GM23338 (cell line): Measurements from ENCODE around the gene METTL21C. TPM values are rescaled to one million over a fixed set of nuclear protein-coding genes. Genes with fewer than 3 reads are reported as not detected.

ENCODE experiments used
- ATAC-seq: fragments of 200-7000 bp; cut with Tn5 transposase; 3 replicates; pipeline ENCODE4 v1.9.1; 2020
- DNase-seq: peaks from one replicate; pipeline ENCODE4 v3.0.0-alpha.2; 2015; ENCODE audit warnings: low spot score
- H2AFZ ChIP-seq: fragments of 200-600 bp; sonication (generic); 2 replicates; pipeline ENCODE4 v1.8.0; 2016; ENCODE audit warnings: antibody characterized with exemption, mild to moderate bottlenecking, moderate library complexity
- H3F3A ChIP-seq: fragments of 200-600 bp; sonication (generic); replicated peaks from 2 replicates; pipeline ENCODE4 v1.8.0; 2017; ENCODE audit warnings: antibody characterized with exemption, mixed run types, low read depth
- H3K27ac ChIP-seq: fragments of 200-600 bp; sonication (generic); 2 replicates; pipeline ENCODE4 v1.6.1; 2016; ENCODE audit warnings: low read depth
- H3K27me3 ChIP-seq: fragments of 200-600 bp; sonication (generic); 2 replicates; pipeline ENCODE4 v1.8.0; 2016; ENCODE audit warnings: mild to moderate bottlenecking, mixed run types, moderate library complexity; ENCODE audit not compliant: insufficient read depth
- H3K36me3 ChIP-seq: fragments of 200-600 bp; sonication (generic); 2 replicates; pipeline ENCODE4 v1.8.0; 2016; ENCODE audit warnings: mild to moderate bottlenecking; ENCODE audit not compliant: insufficient read depth
- H3K4me1 ChIP-seq: fragments of 200-600 bp; sonication (generic); 2 replicates; pipeline ENCODE4 v1.8.0; 2016; ENCODE audit warnings: mild to moderate bottlenecking, moderate library complexity; ENCODE audit not compliant: insufficient read depth
- H3K4me2 ChIP-seq: fragments of 200-600 bp; sonication (generic); 2 replicates; pipeline ENCODE4 v1.7.1; 2017; ENCODE audit warnings: mixed run types
- H3K4me3 ChIP-seq: fragments of 200-600 bp; sonication (generic); 2 replicates; pipeline ENCODE4 v1.6.1; 2016; ENCODE audit warnings: mixed run types
- H3K79me2 ChIP-seq: fragments of 200-600 bp; sonication (generic); replicated peaks from 2 replicates; pipeline ENCODE4 v1.8.0; 2017; ENCODE audit warnings: mild to moderate bottlenecking; ENCODE audit not compliant: insufficient read depth
- H3K9me2 ChIP-seq: fragments of 200-600 bp; sonication (generic); 2 replicates; pipeline ENCODE4 v1.8.0; 2017; ENCODE audit not compliant: insufficient read depth
- H4K20me1 ChIP-seq: fragments of 200-600 bp; sonication (generic); replicated peaks from 2 replicates; pipeline ENCODE4 v1.8.0; 2017; ENCODE audit warnings: mild to moderate bottlenecking; ENCODE audit not compliant: insufficient read depth
- H3K27ac Mint-ChIP-seq: 2 replicates; pipeline ENCODE4 v1.8.0; 2020; ENCODE audit warnings: inconsistent platforms, mild to moderate bottlenecking, moderate library complexity, mixed read lengths
- H3K27me3 Mint-ChIP-seq: 3 replicates; pipeline ENCODE4 v1.8.0; 2022; ENCODE audit warnings: low read depth, mild to moderate bottlenecking, moderate library complexity, mixed read lengths, inconsistent platforms; ENCODE audit not compliant: insufficient read depth, poor library complexity
- H3K36me3 Mint-ChIP-seq: 3 replicates; pipeline ENCODE4 v1.8.0; 2021; ENCODE audit warnings: low read depth, mild to moderate bottlenecking, inconsistent platforms, moderate library complexity, mixed read lengths
- H3K4me1 Mint-ChIP-seq: 3 replicates; pipeline ENCODE4 v1.8.0; 2020; ENCODE audit warnings: mild to moderate bottlenecking, inconsistent platforms, mixed read lengths
- H3K4me3 Mint-ChIP-seq: 3 replicates; pipeline ENCODE4 v1.8.0; 2021; ENCODE audit warnings: moderate library complexity, mild to moderate bottlenecking, inconsistent platforms, mixed read lengths
- H3K9me3 Mint-ChIP-seq: 3 replicates; pipeline ENCODE4 v1.8.0; 2020; ENCODE audit warnings: moderate library complexity, mild to moderate bottlenecking, inconsistent platforms, mixed read lengths
- CREB1 ChIP-seq: fragments of 250-450 bp; sonication (Bioruptor Pico); IDR thresholded peaks from 2 replicates; pipeline ENCODE4 v1.5.0; 2020; ENCODE audit warnings: low read depth, mild to moderate bottlenecking, moderate library complexity
- EZH2 ChIP-seq: fragments of 200-600 bp; sonication (generic); IDR thresholded peaks from one replicate; pipeline ENCODE4 v1.8.0; 2017; ENCODE audit warnings: antibody characterized with exemption, mild to moderate bottlenecking, low read depth; ENCODE audit not compliant: unreplicated experiment
- EZH2phosphoT487 ChIP-seq: fragments of 200-600 bp; sonication (generic); IDR thresholded peaks from one replicate; pipeline ENCODE4 v1.8.1; 2018; ENCODE audit warnings: antibody characterized with exemption; ENCODE audit not compliant: unreplicated experiment
- JUNB ChIP-seq: IDR thresholded peaks from one replicate; pipeline ENCODE4 v1.6.1; 2016; ENCODE audit warnings: antibody characterized with exemption; ENCODE audit not compliant: unreplicated experiment
- NANOG ChIP-seq: IDR thresholded peaks from 2 replicates; pipeline ENCODE4 v1.6.1; 2016; ENCODE audit warnings: antibody characterized with exemption, borderline replicate concordance
- POLR2AphosphoS5 ChIP-seq: IDR thresholded peaks from 2 replicates; pipeline ENCODE4 v1.6.1; 2016; ENCODE audit warnings: antibody characterized with exemption, low read depth
- REST ChIP-seq: IDR thresholded peaks from one replicate; pipeline ENCODE4 v1.6.1; 2018; ENCODE audit warnings: antibody characterized with exemption; ENCODE audit not compliant: unreplicated experiment
- STAT1 ChIP-seq: IDR thresholded peaks from one replicate; pipeline ENCODE4 v1.6.1; 2016; ENCODE audit warnings: antibody characterized with exemption; ENCODE audit not compliant: unreplicated experiment
- ZNF114 ChIP-seq: fragments of 250-450 bp; sonication (Bioruptor Pico); IDR thresholded peaks from 2 replicates; pipeline ENCODE4 v1.5.0; 2020; ENCODE audit warnings: mild to moderate bottlenecking, moderate library complexity
- ZNF331 ChIP-seq: fragments of 250-450 bp; sonication (Bioruptor Pico); IDR thresholded peaks from 2 replicates; pipeline ENCODE4 v1.5.0; 2020; ENCODE audit warnings: low read depth, mild to moderate bottlenecking, moderate library complexity
- ZNF462 ChIP-seq: fragments of 250-450 bp; sonication (Bioruptor Pico); IDR thresholded peaks from 2 replicates; pipeline ENCODE4 v1.5.0; 2020; ENCODE audit warnings: mild to moderate bottlenecking, moderate library complexity
- polyA plus RNA-seq: library from polyadenylated mRNA; unstranded; fragments of >200 nt; fragmentation: Nextera tagmentation; extraction: Ambion mirVana; gene quantifications from 2 replicates; pipeline ENCODE4 v1.2.1, GENCODE V29; 2016
- total RNA-seq: library from RNA; depleted of rRNA; stranded (reverse); fragments of >200 nt; shearing (Covaris generic); gene quantifications from 2 replicates; pipeline ENCODE4 v1.2.3, GENCODE V29; 2014
- TF ChIP-seq, protein P1 (sequence below): IDR thresholded peaks from 2 replicates; pipeline ENCODE4 v1.6.1; 2016; ENCODE audit warnings: antibody characterized with exemption
- TF ChIP-seq, protein P2 (sequence below), 2 experiments: fragments of 200-600 bp in 1 of 2; sonication (generic) in 1 of 2; conservative IDR thresholded peaks; 2 replicates each; pipeline versions ENCODE4 v1.5.1 to v1.6.1; 2016 to 2017; ENCODE audit warnings: antibody characterized with exemption in 2 of 2, low read depth in 2 of 2, mild to moderate bottlenecking in 2 of 2, moderate library complexity in 1 of 2

Gene METTL21C
- total and polyA plus RNA-seq, 2 experiments from 2014 or later, result not detected

- no peaks in the 10 kb centered on the region for H3K27me3 Mint-ChIP-seq
Observed at GRCh38 chr13:102650444-102650843, 44.4 kb downstream of the METTL21C start.

More at GRCh38 chr13:102650444-102650843, 44.4 kb downstream of the METTL21C start:
- TF ChIP-seq STAT1 (no peak), ZNF331 (CRISPR knock-in tag) (no peak), NANOG (no peak), EZH2 (no peak), JUNB (no peak), REST (no peak), ZNF462 (no peak), POLR2AphosphoS5 (no peak), ZNF114 (CRISPR knock-in tag) (no peak), CREB1 (CRISPR knock-in tag) (no peak), EZH2phosphoT487 (no peak)
- TF ChIP-seq, protein P1, sequence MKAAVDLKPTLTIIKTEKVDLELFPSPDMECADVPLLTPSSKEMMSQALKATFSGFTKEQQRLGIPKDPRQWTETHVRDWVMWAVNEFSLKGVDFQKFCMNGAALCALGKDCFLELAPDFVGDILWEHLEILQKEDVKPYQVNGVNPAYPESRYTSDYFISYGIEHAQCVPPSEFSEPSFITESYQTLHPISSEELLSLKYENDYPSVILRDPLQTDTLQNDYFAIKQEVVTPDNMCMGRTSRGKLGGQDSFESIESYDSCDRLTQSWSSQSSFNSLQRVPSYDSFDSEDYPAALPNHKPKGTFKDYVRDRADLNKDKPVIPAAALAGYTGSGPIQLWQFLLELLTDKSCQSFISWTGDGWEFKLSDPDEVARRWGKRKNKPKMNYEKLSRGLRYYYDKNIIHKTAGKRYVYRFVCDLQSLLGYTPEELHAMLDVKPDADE, result no peak
- TF ChIP-seq, protein P2, sequence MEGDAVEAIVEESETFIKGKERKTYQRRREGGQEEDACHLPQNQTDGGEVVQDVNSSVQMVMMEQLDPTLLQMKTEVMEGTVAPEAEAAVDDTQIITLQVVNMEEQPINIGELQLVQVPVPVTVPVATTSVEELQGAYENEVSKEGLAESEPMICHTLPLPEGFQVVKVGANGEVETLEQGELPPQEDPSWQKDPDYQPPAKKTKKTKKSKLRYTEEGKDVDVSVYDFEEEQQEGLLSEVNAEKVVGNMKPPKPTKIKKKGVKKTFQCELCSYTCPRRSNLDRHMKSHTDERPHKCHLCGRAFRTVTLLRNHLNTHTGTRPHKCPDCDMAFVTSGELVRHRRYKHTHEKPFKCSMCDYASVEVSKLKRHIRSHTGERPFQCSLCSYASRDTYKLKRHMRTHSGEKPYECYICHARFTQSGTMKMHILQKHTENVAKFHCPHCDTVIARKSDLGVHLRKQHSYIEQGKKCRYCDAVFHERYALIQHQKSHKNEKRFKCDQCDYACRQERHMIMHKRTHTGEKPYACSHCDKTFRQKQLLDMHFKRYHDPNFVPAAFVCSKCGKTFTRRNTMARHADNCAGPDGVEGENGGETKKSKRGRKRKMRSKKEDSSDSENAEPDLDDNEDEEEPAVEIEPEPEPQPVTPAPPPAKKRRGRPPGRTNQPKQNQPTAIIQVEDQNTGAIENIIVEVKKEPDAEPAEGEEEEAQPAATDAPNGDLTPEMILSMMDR (conservative IDR thresholded peaks at IDR 0.05; ENCODE audit: low read depth in 2 of 2), result no peak
- no peaks in the 10 kb centered on the region for H3K79me2 ChIP-seq
- Mint-ChIP-seq H3K4me1 (no peaks in the 10 kb centered on the region), H3K36me3 (peaks cover 55% of the 10 kb centered on the region), H3K9me3 (no peaks in the 10 kb centered on the region), H3K27ac (no peak overlapping the region), H3K4me3 (no peak overlapping the region)
- H3K4me2 ChIP-seq, result no peak overlapping the region
- H3K36me3 ChIP-seq, result peaks cover 48% of the 10 kb centered on the region; the same call in 1 of the 2 replicates
- no peak overlapping the region for H3K27ac ChIP-seq
- no peaks in the 10 kb centered on the region; the same call in 1 of the 2 replicates for H4K20me1 ChIP-seq
- H3K27me3 ChIP-seq, result no peaks in the 10 kb centered on the region
- no peaks in the 10 kb centered on the region for H3F3A ChIP-seq
- H3K4me1 ChIP-seq, result no peaks in the 10 kb centered on the region
- no peak overlapping the region for H2AFZ ChIP-seq
- DNase-seq, result no peak
- H3K9me2 ChIP-seq, result no peaks in the 10 kb centered on the region
- H3K4me3 ChIP-seq, result no peak overlapping the region
- ATAC-seq, result no peak
